Vagina (tissue), 2 donors: ENCODE results near the gene NXF1.

Source experiments
- CTCF ChIP-seq, 3 experiments: fragments of 450-650 bp in 2 of 3; fragments of 200-600 bp in 1 of 3; sonication (generic) in 1 of 3; IDR thresholded peaks; one replicate each; pipeline ENCODE4 v1.5.1; 2017 to 2019; ENCODE audit warnings: antibody characterized with exemption in 3 of 3, mild to moderate bottlenecking in 2 of 3, moderate library complexity in 2 of 3
- POLR2A ChIP-seq, 2 donors: fragments of 450-650 bp; IDR thresholded peaks; one replicate each; pipeline ENCODE4 v1.6.1; 2017; ENCODE audit warnings: antibody characterized with exemption in 2 of 2, mild to moderate bottlenecking in 2 of 2, moderate library complexity in 2 of 2

DNA sequence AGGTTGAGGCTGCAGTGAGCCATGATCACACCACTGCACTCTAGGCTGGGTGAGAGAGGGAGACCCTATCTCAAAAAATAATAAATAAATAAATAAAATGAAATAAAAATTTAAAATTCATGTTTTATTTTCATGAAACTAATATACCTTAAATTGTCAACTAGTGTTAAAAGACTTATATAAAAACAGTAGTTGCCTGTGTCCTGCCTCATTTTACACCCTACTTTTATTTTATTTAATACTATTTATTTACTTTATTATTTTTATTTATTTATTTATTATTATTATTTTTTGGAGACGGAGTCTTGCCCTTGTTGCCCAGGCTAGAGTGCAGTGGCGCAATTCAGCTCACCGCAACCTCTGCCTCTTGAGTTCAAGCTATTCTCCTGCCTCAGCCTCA, 38.9 kb upstream of the NXF1 start:
- no peak for TF ChIP-seq CTCF (IDR thresholded peaks at IDR 0.05)
- TF ChIP-seq POLR2A (IDR thresholded peaks at IDR 0.05), result no peak
